ENCODE measurements around the gene ZNF8. TPM values are rescaled to one million over a fixed set of nuclear protein-coding genes. Genes with fewer than 3 reads are reported as not detected.

The ZNF8 gene
- total and polyA plus RNA-seq, 10 donors, result 0.91 to 10.7 (median 7.4) TPM

GRCh38 chr19:58326501-58326913 is 47.8 kb downstream of the ZNF8 start:
- intact Hi-C loops (cut with DNase I; ENCODE audit: low total_unique reads), result no loop called here
- TF ChIP-seq CTCF (IDR thresholded peaks at IDR 0.05 in 8 of 11, conservative IDR thresholded peaks at IDR 0.05 in 3 of 11), result no peak
- TF ChIP-seq POLR2AphosphoS5 (IDR thresholded peaks at IDR 0.05), result no peak
- no peak for TF ChIP-seq POLR2A (IDR thresholded peaks at IDR 0.05)
- peaks cover 0 to 15% (median 0%) of the 10 kb centered on the region in 6 donors for H3K36me3 ChIP-seq
- H3K4me1 ChIP-seq, result peaks cover 15 to 40% (median 29%) of the 10 kb centered on the region in 6 donors
- no peaks in the 10 kb centered on the region for H3K9me3 ChIP-seq
- 5 to 9% (median 7%) methylated on average over 9 of the region's 9 CpGs for WGBS, 5 donors
- DNase-seq, result no peak
- H3K27me3 ChIP-seq (replicated peaks in 1 of 7), result no peaks in the 10 kb centered on the region
- H3K4me3 ChIP-seq, result peak overlapping the region; percentile 76 to 97 (median 80)
- peak overlapping the region; percentile 88 to 94 (median 90) for H3K27ac ChIP-seq

- peak; percentile 98 for DNase-seq
- H3K4me3 ChIP-seq, result peak within 1 kb of the TSS; percentile 76 to 97 (median 80)
- intact Hi-C loops (cut with DNase I; ENCODE audit: low total_unique reads), result no loop called here
- H3K4me1 ChIP-seq, result peaks cover 15 to 40% (median 29%) of the 10 kb centered on the region in 6 donors
- no peaks in the 10 kb centered on the region for H3K27me3 ChIP-seq (replicated peaks in 1 of 7)
- H3K9me3 ChIP-seq, result no peaks in the 10 kb centered on the region
- TF ChIP-seq CTCF (IDR thresholded peaks at IDR 0.05 in 8 of 11, conservative IDR thresholded peaks at IDR 0.05 in 3 of 11) (peak in 2 of 11 experiments; percentile 9 to 11), POLR2AphosphoS5 (IDR thresholded peaks at IDR 0.05) (peak; percentile 88 to 92 (median 89)), POLR2A (IDR thresholded peaks at IDR 0.05) (peak; percentile 4 to 11 (median 6))
- H3K36me3 ChIP-seq, result peaks cover 0 to 13% (median 0%) of the 10 kb centered on the region in 6 donors
- WGBS, 5 donors, result 0 to 1% (median 0%) methylated on average over 62 of the region's 62 CpGs
- peak within 1 kb of the TSS; percentile 88 to 94 (median 90) for H3K27ac ChIP-seq
These were observed 48.4 kb downstream of the ZNF8 start, which contains the start of gene ZSCAN22 for GRCh38 chr19:58326914-58327726. ZSCAN22 (plus strand) TSS chr19:58326994; CDS start chr19:58334803, 7,809 bp downstream.

- no peak for DNase-seq
- TF ChIP-seq POLR2AphosphoS5 (IDR thresholded peaks at IDR 0.05) (no peak), POLR2A (IDR thresholded peaks at IDR 0.05) (no peak), CTCF (IDR thresholded peaks at IDR 0.05 in 8 of 11, conservative IDR thresholded peaks at IDR 0.05 in 3 of 11) (peak in 2 of 11 experiments; percentile 13 to 17)
- 65 to 67% (median 65%) methylated on average over 10 of the region's 10 CpGs for WGBS, 5 donors
- intact Hi-C loops (cut with DNase I; ENCODE audit: low total_unique reads), result no loop called here
- no peak overlapping the region for H3K27ac ChIP-seq
- H3K9me3 ChIP-seq, result no peaks in the 10 kb centered on the region
- no peaks in the 10 kb centered on the region for H3K36me3 ChIP-seq
- no peak overlapping the region for H3K4me3 ChIP-seq
- peaks cover 15 to 40% (median 29%) of the 10 kb centered on the region in 6 donors for H3K4me1 ChIP-seq
- no peaks in the 10 kb centered on the region for H3K27me3 ChIP-seq (replicated peaks in 1 of 7)
These were observed 50.2 kb downstream of the ZNF8 start for GRCh38 chr19:58328999-58329398.

- intact Hi-C loops (cut with DNase I; ENCODE audit: low total_unique reads), result no loop called here
- H3K27me3 ChIP-seq (replicated peaks in 1 of 7), result no peaks in the 10 kb centered on the region
- H3K4me1 ChIP-seq, result peaks cover 15 to 35% (median 28%) of the 10 kb centered on the region in 6 donors
- no peak overlapping the region for H3K4me3 ChIP-seq
- TF ChIP-seq CTCF (IDR thresholded peaks at IDR 0.05 in 8 of 11, conservative IDR thresholded peaks at IDR 0.05 in 3 of 11), result no peak
- no peak for TF ChIP-seq POLR2AphosphoS5 (IDR thresholded peaks at IDR 0.05)
- TF ChIP-seq POLR2A (IDR thresholded peaks at IDR 0.05), result no peak
- 81 to 100% (median 90%) methylated on average over 4 of the region's 4 CpGs for WGBS, 5 donors
- no peak overlapping the region for H3K27ac ChIP-seq
- no peak for DNase-seq
- no peaks in the 10 kb centered on the region for H3K9me3 ChIP-seq
- H3K36me3 ChIP-seq, result peaks cover 0 to 11% (median 8%) of the 10 kb centered on the region in 6 donors
These were observed 51.7 kb downstream of the ZNF8 start for GRCh38 chr19:58330458-58330857.
